ENCODE results near the gene SAMD11. TPM values are rescaled to one million over a fixed set of nuclear protein-coding genes. Genes with fewer than 3 reads are reported as not detected.
"Not testable (repeated sequence)": the region's sequence is repeated elsewhere in the genome, so short reads cannot be mapped to it uniquely, and the experiment has no call there.

Gene SAMD11
- total RNA-seq, 1 donor from 2014 or later = 0.14 TPM

- H3K27me3 Mint-ChIP-seq (ENCODE audit: low read depth) = peaks cover 50% of the 10 kb centered on the region
- no peaks in the 10 kb centered on the region for H3K4me1 Mint-ChIP-seq
- H3K4me3 Mint-ChIP-seq = peak overlapping the region; percentile 51
- H3K36me3 Mint-ChIP-seq (ENCODE audit: low read depth) = peaks cover 3% of the 10 kb centered on the region
- no peak for TF ChIP-seq CTCF (conservative IDR thresholded peaks at IDR 0.05)
- H3K9me3 Mint-ChIP-seq = no peaks in the 10 kb centered on the region
- DNase-seq (ENCODE audit: low read depth, low spot score) = no peak
- no peak overlapping the region for H3K27ac Mint-ChIP-seq (ENCODE audit: unreplicated experiment)
Observed at GRCh38 chr1:944341-945325, 20.9 kb downstream of the SAMD11 start.

GRCh38 chr1:945688-946556, 22.2 kb downstream of the SAMD11 start:
- Mint-ChIP-seq H3K9me3 (no peaks in the 10 kb centered on the region), H3K27me3 (ENCODE audit: low read depth) (peaks cover 40% of the 10 kb centered on the region), H3K4me3 (no peak overlapping the region), H3K36me3 (ENCODE audit: low read depth) (peaks cover 13% of the 10 kb centered on the region), H3K27ac (ENCODE audit: unreplicated experiment) (no peak overlapping the region), H3K4me1 (no peaks in the 10 kb centered on the region)
- TF ChIP-seq CTCF (conservative IDR thresholded peaks at IDR 0.05) = no peak
- DNase-seq (ENCODE audit: low read depth, low spot score) = no peak

GRCh38 chr1:946811-947210, 23.1 kb downstream of the SAMD11 start:
- not testable (repeated sequence) for H3K27ac Mint-ChIP-seq (ENCODE audit: unreplicated experiment); H3K4me1 Mint-ChIP-seq; DNase-seq (ENCODE audit: low read depth, low spot score); H3K9me3 Mint-ChIP-seq
- Mint-ChIP-seq H3K27me3 (ENCODE audit: low read depth) (peaks cover 34% of the 10 kb centered on the region), H3K4me3 (peak overlapping the region; percentile 27), H3K36me3 (ENCODE audit: low read depth) (peaks cover 16% of the 10 kb centered on the region)

- peaks cover 16% of the 10 kb centered on the region for H3K36me3 Mint-ChIP-seq (ENCODE audit: low read depth)
- H3K27me3 Mint-ChIP-seq (ENCODE audit: low read depth) = peaks cover 32% of the 10 kb centered on the region
- no peak for TF ChIP-seq CTCF (conservative IDR thresholded peaks at IDR 0.05)
- H3K27ac Mint-ChIP-seq (ENCODE audit: unreplicated experiment) = no peak overlapping the region
- no peaks in the 10 kb centered on the region for H3K9me3 Mint-ChIP-seq
- no peak overlapping the region for H3K4me3 Mint-ChIP-seq
- no peak for DNase-seq (ENCODE audit: low read depth, low spot score)
- no peaks in the 10 kb centered on the region for H3K4me1 Mint-ChIP-seq
Observed at GRCh38 chr1:947958-948357, 24.2 kb downstream of the SAMD11 start.

GRCh38 chr1:950268-950667, 26.5 kb downstream of the SAMD11 start:
- H3K4me1 Mint-ChIP-seq = no peaks in the 10 kb centered on the region
- peaks cover 11% of the 10 kb centered on the region for H3K27me3 Mint-ChIP-seq (ENCODE audit: low read depth)
- DNase-seq (ENCODE audit: low read depth, low spot score) = no peak
- peaks cover 13% of the 10 kb centered on the region for H3K36me3 Mint-ChIP-seq (ENCODE audit: low read depth)
- peak overlapping the region; percentile 49 for H3K4me3 Mint-ChIP-seq
- no peaks in the 10 kb centered on the region for H3K9me3 Mint-ChIP-seq
- TF ChIP-seq CTCF (conservative IDR thresholded peaks at IDR 0.05) = no peak
- no peak overlapping the region for H3K27ac Mint-ChIP-seq (ENCODE audit: unreplicated experiment)

Data from neural crest cell (in vitro differentiated cells).